GM21367 (cell line): ENCODE measurements around the gene TP53I3.
"Not testable (repeated sequence)": the region's sequence is repeated elsewhere in the genome, so short reads cannot be mapped to it uniquely, and the experiment has no call there.

Source experiments
- ATAC-seq: cut with Tn5 transposase; IDR thresholded peaks from one replicate; pipeline ENCODE4 v1.9.1; 2021; ENCODE audit not compliant: unreplicated experiment

The TP53I3 gene

DNA sequence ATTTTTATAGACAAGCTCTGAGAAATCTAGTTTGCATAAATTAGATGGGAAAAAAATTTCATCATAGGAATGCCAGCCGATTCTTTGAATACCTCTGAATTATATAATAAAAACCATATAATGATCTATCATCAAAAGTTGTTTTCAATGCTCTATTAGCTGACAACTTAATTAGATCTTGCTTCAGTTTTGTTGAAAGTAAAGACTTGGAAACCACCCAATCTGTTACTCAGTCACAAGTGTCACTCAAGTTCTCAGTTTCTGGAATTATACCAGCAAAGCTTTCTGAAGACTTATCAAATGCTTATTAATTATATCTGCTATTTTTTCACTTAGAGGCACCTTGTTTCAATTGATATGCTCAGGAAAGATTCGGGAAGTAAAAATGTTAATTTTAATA, 17.4 kb upstream of the TP53I3 start:
- no peak for ATAC-seq

DNA sequence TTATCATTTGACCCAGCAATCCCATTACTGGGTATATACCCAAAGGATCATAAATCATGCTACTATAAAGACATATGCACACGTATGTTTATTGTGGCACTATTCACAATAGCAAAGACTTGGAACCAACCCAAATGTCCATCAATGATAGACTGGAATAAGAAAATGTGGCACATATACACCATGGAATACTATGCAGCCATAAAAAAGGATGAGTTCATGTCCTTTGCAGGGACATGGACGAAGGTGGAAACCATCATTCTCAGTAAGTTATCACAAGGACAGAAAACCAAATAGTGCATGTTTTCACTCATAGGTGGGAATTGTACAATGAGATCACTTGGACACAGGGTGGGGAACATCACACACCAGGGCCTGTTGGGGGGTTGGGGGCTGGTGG, 16.1 kb upstream of the TP53I3 start:
- ATAC-seq = not testable (repeated sequence)

DNA sequence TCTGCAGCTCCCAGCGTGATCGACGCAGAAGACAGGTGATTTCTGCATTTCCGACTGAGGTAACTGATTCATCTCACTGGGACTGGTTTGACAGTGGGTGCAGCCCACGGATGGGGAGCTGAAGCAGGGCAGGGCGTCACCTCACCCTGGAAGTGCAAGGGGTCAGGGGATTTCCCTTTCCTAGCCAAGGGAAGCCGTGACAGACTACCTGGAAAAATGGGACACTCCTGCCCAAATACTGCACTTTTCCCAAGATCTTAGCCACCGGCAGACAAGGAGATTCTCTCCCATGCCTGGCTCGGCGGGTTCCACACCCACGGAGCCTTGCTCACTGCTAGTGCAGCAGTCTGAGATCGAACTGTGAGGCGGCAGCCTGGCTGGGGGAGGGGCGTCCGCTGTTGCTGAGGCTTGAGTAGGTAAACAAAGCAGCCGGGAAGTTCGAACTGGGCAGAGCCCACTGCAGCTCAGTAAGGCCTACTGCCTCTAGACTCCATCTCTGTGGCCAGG, 10.6 kb upstream of the TP53I3 start:
- not testable (repeated sequence) for ATAC-seq

DNA sequence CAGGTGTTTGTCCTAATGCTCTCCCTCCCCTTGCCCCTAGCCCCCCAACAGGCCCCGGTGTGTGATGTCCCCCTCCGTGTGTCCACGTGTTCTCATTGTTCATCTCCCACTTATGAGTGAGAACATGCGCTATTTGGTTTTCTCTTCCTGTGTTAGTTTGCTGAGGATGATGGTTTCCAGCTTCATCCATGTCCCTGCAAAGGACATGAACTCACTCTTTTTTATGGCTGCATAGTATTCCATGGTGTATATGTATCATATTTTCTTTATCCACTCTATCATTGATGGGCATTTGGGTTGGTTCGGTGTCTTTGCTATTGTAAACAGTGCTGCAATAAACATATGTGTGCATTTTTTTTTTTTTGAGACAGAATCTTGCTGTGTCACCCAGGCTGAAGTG, 8.6 kb upstream of the TP53I3 start:
- ATAC-seq = not testable (repeated sequence)

DNA sequence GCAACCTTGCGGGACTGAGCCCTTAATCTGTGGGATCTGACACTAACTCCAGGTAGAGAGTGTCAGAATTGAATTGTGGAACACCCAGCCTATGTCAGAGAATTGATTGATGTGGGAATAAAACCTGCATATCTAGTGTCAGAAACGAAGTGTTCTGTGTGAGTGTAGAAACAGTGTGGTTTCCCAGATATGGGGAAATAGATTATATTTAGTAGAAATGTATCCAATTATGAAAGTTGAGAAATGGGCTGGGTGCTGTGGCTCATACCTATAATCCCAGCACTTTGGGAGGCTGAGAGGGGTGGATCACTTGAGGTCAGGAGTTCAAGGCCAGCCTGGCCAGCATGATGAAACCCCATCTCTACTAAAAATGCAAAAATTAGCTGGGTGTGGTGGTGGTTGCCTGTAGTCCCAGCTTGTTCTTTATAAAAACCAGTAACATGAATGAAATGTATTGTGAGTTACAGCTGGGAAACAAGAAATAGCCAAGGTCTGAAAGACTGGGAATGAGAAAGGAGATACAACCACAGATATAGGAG, 4.3 kb upstream of the TP53I3 start:
- ATAC-seq = no peak

DNA sequence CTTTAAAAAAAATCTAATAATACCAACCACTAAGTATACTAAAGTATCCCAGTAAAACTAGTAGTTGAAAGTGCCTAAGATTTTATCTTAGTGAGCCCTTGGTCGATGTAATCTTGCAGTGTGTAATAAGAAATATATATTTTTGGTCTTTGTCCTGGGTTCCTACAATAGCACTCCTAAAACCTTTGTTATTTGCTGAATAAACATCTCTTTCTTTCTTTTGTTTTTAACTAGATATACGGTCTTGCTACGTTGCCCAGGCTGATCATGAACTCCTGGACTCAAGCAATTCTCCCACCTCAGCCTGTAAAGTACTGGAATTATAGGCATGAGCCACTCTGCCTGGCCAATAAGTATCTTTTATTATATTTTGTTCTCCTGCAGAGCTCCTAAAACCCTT, 2.4 kb upstream of the TP53I3 start:
- no peak for ATAC-seq

DNA sequence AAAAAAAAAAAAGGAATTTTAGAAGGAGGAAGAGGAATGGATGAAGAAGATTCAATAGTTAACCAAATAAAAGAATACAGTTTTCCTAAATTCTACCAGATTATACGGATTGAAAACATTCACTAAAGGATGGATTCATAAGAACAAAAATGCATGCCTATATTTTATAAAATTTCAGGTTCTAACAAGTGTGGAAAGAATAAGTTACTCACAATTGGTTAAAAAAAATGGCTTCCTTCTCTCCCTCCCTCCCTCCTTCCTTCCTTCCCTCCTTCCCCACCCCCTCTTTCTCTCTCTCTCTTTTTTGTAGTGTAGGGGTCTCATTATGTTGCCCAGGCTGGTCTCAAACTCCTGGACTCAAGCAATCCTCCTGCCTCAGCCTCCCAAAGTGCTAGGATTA, 1.6 kb upstream of the TP53I3 start:
- ATAC-seq = no peak

DNA sequence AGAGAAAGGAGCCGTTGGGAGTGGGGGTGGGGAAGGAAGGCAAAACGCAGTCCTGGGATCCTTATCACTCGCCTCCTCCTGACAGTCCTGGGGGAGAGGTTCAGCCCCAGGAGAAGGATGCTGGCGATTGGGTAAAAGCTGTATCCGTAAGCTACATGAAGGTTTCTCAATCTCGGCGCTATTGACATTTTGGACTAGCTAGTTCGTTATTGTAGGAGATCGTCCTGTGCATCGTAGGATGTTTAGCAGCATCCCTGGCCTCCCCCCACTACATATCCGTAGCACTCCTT, 511 bp upstream of the TP53I3 start:
- ATAC-seq = no peak

DNA sequence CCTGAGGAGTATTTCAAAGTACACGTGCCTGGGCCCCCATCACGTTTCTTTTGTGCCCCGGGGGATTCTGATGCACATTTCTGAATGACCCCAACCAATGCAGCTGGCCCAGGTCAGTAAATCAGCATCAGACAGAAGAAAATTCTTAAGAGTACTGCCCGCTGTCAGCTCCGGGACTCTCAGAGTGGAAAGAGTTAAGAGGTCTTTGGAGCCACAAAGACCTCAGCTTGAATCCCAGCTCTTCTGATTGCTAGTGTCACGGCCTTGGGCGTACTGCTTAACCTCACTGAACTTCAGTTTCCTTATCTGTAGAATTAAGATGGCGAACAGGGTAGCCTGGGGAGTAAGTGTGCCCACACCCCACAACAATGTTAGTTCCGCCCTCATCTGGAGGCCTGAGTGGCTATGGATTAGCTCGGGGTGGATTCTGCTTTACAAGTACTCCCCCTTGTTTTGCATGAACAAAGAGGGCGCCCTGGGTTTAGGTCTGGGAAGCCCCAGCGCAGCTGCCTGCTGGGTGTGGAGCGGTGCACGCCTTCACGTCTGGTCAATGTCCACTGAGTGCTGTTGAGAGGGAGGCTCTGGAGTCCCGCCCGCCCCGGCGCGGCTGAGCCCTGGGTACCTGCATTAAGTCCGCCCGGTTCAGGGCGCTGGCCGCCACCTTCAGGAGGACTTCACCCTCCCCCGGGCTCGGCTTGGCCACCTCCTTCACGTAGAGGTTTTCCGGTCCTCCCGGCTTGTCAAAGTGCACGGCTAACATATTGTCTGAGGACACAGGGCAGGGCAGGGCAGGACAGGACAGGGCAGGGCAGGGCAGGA, 858 bp downstream of the TP53I3 start:
- peak; percentile 69 for ATAC-seq

DNA sequence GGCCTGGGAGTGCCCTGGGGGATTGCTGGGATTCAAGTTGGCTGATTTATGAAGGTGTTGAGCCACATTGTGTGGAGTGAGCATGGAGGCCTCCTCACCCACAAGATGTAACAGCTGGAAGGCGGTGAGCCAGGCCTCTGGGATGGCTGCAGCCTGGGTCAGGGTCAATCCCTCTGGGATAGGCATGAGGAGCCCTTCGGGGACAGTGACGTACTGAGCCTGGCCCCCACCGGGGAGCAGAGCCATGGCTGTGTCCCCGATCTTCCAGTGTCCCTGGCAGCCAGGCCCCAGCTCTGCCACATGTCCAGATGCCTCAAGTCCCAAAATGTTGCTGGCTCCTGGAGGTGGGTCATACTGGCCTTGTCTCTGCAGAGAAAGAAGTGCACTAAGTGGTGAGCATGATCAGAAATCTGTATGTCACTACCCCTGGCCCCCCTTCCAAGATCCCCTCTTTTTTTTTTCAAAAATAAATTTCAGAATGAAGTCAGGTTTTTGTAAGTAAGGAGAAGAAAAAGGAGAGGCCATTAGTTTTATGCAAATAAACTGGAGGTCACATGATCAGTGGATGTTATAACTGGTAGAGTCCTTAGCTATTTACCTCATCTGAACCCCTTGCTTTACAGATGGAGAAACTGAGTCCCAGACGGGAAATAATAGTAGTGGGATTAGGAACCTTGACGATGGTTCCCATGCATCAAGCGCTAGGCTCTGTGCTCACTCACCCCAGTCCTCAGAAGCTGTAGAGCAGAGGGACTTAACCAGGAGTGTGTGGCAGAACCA, 1.7 kb downstream of the TP53I3 start:
- ATAC-seq = no peak

DNA sequence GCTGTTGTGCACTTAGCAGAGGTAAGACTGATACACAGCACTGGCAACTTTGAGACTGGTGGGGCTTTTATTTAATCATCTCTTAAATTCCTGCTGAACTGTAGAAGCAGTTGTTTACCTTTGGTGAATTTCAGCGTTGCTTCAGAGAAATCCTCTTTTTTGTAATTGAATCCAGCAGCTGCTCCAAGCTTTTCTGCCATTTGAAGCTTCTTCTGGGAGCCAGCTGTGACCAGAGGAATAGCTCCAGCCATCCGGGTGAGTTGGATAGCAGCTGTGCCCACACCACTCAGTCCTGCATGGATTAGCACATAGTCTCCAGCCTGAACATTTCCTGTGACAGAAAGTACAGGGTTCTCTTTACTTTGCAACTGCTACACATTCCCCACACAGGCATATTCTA, 3.9 kb downstream of the TP53I3 start:
- ATAC-seq = no peak

DNA sequence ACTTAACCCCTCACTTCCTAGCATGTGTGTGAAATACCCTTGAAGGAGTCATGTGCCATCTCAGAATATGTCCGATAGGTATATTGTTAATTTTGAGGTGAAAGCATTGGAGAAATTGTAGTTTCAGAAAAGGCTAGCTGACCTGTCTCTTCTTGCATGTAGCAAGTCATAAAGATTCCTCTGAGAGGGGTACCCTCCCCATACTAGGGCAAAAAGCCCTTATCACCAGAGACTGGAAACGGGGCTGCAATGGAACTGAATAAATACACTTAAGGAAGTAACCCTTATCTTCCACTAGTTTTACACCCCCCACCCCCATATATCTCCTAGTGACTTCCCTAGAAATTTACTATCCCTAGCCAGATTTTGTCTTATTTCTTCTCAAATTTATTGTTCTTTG, 6.8 kb downstream of the TP53I3 start:
- no peak for ATAC-seq

DNA sequence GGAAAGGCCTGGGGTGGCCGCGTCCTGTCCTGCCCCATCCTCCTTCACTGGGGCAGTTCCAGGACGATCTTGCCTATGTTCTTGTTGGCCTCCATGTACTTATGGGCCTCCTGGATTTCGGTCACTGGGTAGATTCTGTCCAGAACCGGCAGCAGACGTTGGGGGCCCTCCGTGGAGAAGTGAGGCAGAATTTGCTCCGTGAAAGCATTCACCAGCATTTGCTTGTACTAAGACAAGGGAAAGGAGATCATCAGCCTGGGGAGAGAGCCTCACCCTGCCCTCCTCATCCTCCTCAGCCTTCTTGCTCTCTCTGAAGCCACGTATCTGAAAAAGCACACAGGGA, 7.1 kb downstream of the TP53I3 start:
- no peak for ATAC-seq

DNA sequence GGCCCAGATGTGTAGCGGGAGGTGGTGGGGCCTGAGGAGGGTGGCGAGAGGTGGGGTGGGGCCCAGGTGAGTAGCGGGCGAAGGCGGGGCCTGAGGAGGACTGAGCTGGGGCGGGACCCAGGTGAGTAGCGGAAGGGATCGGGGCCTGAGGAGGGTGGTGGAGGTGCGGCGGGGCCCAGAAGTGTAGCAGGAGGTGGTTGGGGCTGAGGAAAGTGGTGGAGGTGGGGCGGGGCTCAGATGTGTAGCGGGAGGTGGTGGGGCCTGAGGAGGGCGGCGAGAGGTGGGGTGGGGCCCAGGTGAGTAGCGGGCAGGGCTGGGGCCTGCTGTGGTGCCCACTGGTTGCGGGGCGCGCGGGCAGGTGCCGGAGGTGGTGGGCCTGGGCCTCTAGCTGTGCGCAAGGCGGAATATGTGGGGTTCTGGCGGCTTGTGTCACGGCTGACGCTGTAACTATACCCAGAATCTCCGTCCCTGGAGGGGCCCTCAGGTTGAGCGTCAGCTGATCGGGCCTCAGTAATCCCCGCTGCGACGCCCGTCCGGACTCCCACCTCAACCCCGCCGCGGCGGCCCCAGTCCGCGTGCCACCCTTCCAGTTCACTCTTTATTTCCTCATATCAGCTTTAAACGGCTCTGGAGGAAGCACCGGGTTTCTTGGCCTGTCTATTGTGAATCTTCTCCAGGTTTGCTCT, 7.6 kb downstream of the TP53I3 start:
- no peak for ATAC-seq

DNA sequence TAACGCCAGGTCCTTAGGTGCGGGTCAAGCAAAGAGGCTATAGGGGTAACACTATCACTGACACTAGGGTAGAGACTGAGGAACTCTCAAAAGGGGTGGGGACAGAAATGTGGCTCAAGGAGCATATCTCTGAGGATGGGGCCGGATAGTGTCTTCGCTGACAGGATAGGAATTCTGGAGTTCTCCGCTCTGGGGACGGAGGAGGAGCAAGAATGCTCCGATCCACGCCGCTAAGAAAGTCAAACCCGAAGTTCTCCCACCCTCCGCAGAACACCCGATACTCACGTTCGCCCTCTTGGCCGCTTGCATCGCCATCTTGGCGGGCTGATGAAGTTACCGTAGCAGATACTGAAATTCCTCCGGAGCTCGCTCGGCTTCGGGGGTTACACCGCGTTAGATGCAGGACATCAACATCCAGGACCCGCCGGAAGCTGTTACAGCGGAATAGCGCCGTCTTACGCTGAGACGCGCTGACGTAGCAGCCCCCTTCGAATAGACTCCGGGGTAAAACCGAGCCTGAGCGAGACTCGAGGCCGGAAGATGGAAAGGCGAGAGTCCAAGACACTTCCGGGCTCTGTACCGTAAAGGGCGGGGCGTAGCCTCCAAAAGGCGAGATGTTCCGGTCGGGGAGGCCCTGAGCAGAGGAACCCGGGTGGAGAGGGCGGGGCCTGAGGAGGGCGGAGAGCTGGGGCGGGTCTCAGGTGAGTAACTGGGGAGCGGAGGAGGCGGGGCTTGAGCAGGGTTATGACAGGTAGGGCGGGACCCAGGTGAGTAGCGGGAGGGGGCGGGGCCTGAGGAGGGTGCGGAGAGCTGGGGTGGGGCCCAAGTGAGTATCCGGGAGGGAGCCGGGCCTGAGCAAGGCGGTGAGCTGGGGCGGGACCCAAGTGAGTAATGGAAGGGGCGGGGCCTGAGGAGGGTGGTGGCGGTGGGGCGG, 8.5 kb downstream of the TP53I3 start, which contains the start of gene SF3B6:
Gene SF3B6 (minus strand): TSS at position 412 of the 934 bp plus-strand sequence. CDS start 97 bp downstream, at position 315.
- peak; percentile 92 for ATAC-seq

DNA sequence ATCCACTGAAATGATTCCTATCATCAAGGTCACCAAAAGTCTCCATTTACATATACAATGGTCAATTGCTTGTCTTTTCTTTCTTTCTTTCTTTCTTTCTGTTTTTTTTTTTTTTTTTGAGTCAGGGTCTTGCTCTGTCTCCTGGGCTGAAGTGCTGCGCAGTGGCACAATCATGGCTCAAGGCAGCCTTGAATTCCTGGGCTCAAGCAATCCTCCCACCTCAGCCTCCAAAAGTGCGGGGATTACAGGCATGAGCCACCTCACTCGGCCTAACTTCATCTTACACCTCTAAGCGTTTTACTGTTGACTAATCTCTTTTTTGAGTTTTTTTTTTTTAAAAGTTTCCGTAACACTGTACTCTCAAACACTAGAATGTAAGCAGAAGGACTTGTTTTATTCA, 9.4 kb downstream of the TP53I3 start:
- no peak for ATAC-seq

DNA sequence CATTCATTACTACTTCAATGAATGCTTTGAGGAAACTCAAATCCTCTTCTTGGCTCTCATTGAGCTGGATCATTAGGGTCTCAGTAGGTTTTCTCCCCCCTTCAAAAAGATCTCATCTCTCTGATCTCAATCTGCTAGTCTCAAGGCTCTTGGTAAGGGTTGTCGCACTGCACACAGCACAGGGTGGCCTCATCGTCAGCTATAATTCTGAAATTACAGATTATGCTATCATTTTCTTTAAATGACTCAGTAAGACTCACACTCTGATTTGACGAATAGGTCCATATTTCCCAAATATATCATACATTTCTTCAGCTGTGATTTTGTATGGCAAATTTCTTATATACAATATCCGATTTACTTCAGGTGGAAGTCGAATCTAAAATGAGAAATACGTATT, 10.8 kb downstream of the TP53I3 start:
- no peak for ATAC-seq

DNA sequence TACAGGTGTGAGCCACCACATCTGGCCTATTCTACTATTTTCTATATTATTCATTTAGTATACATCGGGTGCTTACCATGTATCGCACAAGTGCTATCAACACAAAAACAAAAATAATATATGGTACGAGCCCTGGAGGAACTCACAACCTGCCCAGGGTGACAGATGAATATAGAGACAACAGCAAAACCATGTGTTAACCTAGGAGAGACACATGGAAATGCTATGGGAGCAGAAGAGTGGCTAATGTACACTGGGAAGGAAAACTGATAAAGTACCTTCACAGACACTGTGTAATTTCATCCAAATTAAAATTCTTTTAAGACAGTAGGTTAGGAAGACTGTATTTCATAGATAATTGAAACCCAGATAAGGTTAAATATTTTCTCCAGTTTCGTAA, 12.4 kb downstream of the TP53I3 start:
- ATAC-seq = no peak

DNA sequence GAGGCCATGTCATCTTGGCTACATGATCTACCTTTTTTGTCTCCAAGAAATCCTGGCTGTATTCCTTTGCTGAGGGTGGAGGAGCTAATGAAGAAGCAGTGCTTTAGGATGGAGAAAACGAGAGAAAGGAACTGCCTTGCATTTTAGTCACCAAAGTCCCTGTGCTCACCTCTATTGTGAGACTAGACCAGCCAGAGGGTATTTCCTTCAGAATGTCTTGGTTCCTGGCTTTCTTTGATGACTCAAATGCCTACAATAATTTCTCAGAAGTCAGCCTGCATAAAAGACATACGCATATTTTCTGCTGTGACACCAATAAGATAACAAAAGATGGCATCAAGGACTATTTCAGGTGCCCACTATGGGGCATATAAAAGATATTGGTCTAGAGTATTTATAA, 19.3 kb downstream of the TP53I3 start:
- ATAC-seq = no peak

DNA sequence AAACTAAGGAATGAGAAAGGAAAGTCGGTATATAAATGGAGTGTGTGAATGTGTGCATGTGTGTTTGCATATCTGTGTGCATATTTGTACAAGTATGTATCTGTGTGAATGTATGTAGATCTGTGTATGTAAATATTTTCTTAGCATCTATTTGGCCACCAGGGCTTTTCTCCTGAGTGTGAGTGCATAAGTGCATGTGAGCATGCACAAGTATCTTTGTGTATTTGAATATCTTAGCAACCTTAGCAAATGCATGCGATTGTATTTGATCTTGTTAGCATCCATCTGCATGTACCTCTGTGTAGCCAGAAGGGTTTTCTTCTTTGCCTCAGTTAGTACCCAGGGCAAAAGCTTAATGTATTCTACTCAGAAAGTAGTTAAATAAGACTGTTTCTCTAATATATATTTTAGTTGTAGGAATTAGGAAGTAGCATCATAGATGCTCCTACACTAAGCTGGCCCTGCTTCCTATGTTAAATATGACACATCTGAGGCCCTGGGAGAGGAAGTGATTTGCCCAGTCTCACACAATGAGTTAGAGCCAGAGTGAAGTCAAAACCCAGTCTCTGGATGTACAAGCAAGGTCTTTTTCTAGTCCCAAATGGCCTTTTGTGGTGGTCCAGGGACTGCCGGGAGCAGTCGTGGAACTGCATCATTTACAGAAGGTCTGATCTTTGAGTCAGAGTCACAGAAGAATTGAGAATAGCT, 25.9 kb downstream of the TP53I3 start:
- no peak for ATAC-seq
